Fibroblast of lung (primary cell): ENCODE measurements around the gene SLC2A5. TPM values are rescaled to one million over a fixed set of nuclear protein-coding genes. Genes with fewer than 3 reads are reported as not detected.
A peak's percentile ranks its signal among the peaks of the same experiment; 100 is the strongest.

Experiments
- DNase-seq, 2 donors: peaks; one replicate each; pipeline versions ENCODE4 v3.0.0 to v3.0.0-alpha.2; 2010; ENCODE audit warnings: low read depth in 2 of 2
- H2AFZ ChIP-seq: 2 replicates; pipeline ENCODE4 v1.5.1; 2012; ENCODE audit warnings: low read length, control low read depth, inconsistent platforms
- H3K27ac ChIP-seq: 2 replicates; pipeline ENCODE4 v1.5.1; 2011; ENCODE audit warnings: low read length, control low read depth; ENCODE audit not compliant: insufficient read depth
- H3K27me3 ChIP-seq: 2 replicates; pipeline ENCODE4 v1.5.1; 2011; ENCODE audit warnings: mild to moderate bottlenecking, low read length; ENCODE audit not compliant: control insufficient read depth, insufficient read depth
- H3K36me3 ChIP-seq: 2 replicates; pipeline ENCODE4 v1.5.1; 2011; ENCODE audit warnings: low read length; ENCODE audit not compliant: control insufficient read depth, insufficient read depth
- H3K4me1 ChIP-seq: 2 replicates; pipeline ENCODE4 v1.5.1; 2011; ENCODE audit warnings: low read length; ENCODE audit not compliant: control insufficient read depth, insufficient read depth; ENCODE audit errors: extremely low read depth
- H3K4me2 ChIP-seq: 2 replicates; pipeline ENCODE4 v1.5.1; 2011; ENCODE audit warnings: low read length, control low read depth; ENCODE audit not compliant: insufficient read depth; ENCODE audit errors: extremely low read depth
- H3K4me3 ChIP-seq, 4 experiments: fragments of 200-600 bp in 1 of 4; sonication (generic) in 1 of 4; replicated peaks in 1 of 4; 2 replicates each; pipeline ENCODE4 v1.5.1; 2011 to 2016; ENCODE audit warnings: low read length in 4 of 4, low read depth in 3 of 4, mild to moderate bottlenecking in 3 of 4, control low read depth in 2 of 4, inconsistent platforms in 1 of 4, mixed read lengths in 1 of 4; ENCODE audit not compliant: insufficient read depth in 1 of 4; ENCODE audit errors: control extremely low read depth in 1 of 4
- H3K79me2 ChIP-seq: 2 replicates; pipeline ENCODE4 v1.5.1; 2012; ENCODE audit warnings: mild to moderate bottlenecking, low read length, inconsistent platforms; ENCODE audit not compliant: control insufficient read depth, insufficient read depth
- H3K9ac ChIP-seq: 2 replicates; pipeline ENCODE4 v1.5.1; 2011; ENCODE audit warnings: mild to moderate bottlenecking, low read length, control low read depth; ENCODE audit not compliant: insufficient read depth
- H3K9me3 ChIP-seq: 2 replicates; pipeline ENCODE4 v1.5.1; 2012; ENCODE audit warnings: low read depth, low read length; ENCODE audit not compliant: control insufficient read depth, insufficient read depth
- H4K20me1 ChIP-seq: 2 replicates; pipeline ENCODE4 v1.5.1; 2011; ENCODE audit warnings: low read length; ENCODE audit not compliant: control insufficient read depth, insufficient read depth; ENCODE audit errors: extremely low read depth
- EZH2 ChIP-seq: IDR thresholded peaks from 2 replicates; pipeline ENCODE4 v1.5.1; 2012; ENCODE audit warnings: low read length, control low read depth, mild to moderate bottlenecking; ENCODE audit errors: missing control alignments
- polyA plus RNA-seq, 2 donors: library from polyadenylated mRNA; depleted of rRNA in 1 of 2; stranded (reverse) in 1 of 2; unstranded in 1 of 2; fragments of >200 nt; gene quantifications; 2 replicates each; pipeline ENCODE4 v1.2.1, GENCODE V29; 2011 to 2012; ENCODE audit warnings: missing spikeins in 1 of 2
- total RNA-seq: library from RNA; depleted of rRNA; stranded (reverse); fragments of >200 nt; gene quantifications from 2 replicates; pipeline ENCODE4 v1.2.1, GENCODE V29; 2014
- TF ChIP-seq, protein P1 (sequence below), 2 donors: IDR thresholded peaks in 1 of 2; conservative IDR thresholded peaks in 1 of 2; 1 replicate in 1 of 2; 2 replicates in 1 of 2; pipeline ENCODE4 v1.5.1; 2011 to 2012; ENCODE audit warnings: low read length in 2 of 2, control low read depth in 1 of 2, inconsistent platforms in 1 of 2, low read depth in 1 of 2, mild to moderate bottlenecking in 1 of 2

SLC2A5 gene
- total and polyA plus RNA-seq, 2 donors (not counting 1 experiment from before 2014, with no cell fraction given): 0.83 to 5.8 TPM

DNA sequence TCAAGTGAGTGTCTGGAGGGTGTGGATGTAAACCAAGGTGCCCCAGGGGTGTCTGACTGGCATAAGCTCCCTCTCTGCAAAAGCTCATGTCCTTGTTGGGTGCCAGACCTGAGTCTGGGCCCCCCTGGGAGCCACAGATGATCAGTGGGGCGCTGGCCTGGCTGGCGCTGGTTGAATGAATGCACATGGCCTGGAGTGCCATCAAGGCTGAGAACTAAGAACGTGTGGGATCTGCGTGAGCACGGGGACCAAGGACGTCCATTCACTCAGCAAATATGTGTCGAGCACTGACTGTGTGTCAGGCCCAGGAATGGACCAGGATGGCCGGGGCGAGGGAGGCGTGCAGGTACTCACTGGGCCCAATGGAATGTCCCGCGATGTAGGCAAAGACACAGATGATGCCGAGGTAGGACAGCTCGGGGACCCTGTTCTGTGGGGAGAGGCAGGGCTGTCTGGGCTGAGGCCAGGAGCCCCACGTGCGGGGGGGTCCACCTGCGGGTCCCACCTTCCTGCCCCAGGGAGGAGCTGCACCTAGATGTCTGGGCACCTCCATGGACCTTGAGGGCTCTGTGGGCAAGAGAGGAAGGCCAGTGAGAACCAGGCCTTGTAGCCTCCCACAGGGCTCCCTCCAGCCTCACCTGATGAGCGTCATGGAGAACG lies 62.3 kb downstream of the SLC2A5 start:
- peaks cover 2% of the 10 kb centered on the region for H3K27me3 ChIP-seq
- DNase-seq: no peak
- no peak overlapping the region for H3K9ac ChIP-seq

DNA sequence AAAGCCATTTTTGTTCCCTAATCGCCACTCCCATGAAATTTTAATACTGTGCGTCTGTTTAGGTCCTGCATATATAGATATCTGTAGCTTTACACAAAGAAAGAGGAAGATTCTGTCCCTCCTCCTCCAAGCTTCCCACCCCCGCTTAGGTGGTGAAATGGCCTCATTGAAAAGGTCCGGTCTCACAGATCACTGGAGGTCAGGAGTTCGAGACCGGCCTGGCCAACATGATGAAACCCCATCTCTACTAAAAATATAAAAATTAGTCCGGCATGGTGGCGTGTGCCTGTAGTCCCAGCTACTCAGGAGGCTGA lies 64.1 kb downstream of the SLC2A5 start:
- Histone ChIP-seq H3K27ac (no peak overlapping the region), H3K79me2 (no peaks in the 10 kb centered on the region), H3K9me3 (no peaks in the 10 kb centered on the region), H4K20me1 (no peaks in the 10 kb centered on the region), H3K4me2 (no peak overlapping the region), H3K27me3 (peaks cover 2% of the 10 kb centered on the region), H3K9ac (no peak overlapping the region), H3K4me3 (no peak overlapping the region), H2AFZ (no peak overlapping the region), H3K36me3 (no peaks in the 10 kb centered on the region), H3K4me1 (no peaks in the 10 kb centered on the region)
- no peak for DNase-seq
- no peak for TF ChIP-seq EZH2
- TF ChIP-seq, protein P1, sequence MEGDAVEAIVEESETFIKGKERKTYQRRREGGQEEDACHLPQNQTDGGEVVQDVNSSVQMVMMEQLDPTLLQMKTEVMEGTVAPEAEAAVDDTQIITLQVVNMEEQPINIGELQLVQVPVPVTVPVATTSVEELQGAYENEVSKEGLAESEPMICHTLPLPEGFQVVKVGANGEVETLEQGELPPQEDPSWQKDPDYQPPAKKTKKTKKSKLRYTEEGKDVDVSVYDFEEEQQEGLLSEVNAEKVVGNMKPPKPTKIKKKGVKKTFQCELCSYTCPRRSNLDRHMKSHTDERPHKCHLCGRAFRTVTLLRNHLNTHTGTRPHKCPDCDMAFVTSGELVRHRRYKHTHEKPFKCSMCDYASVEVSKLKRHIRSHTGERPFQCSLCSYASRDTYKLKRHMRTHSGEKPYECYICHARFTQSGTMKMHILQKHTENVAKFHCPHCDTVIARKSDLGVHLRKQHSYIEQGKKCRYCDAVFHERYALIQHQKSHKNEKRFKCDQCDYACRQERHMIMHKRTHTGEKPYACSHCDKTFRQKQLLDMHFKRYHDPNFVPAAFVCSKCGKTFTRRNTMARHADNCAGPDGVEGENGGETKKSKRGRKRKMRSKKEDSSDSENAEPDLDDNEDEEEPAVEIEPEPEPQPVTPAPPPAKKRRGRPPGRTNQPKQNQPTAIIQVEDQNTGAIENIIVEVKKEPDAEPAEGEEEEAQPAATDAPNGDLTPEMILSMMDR (conservative IDR thresholded peaks at IDR 0.05 in 1 of 2, IDR thresholded peaks at IDR 0.05 in 1 of 2; ENCODE audit: low read depth in 1 of 2, low read length in 2 of 2): no peak

More for the DNA sequence above, 62.3 kb downstream of the SLC2A5 start:
- Histone ChIP-seq H3K9me3 (no peaks in the 10 kb centered on the region), H4K20me1 (no peaks in the 10 kb centered on the region), H3K79me2 (no peaks in the 10 kb centered on the region), H3K4me2 (no peak overlapping the region), H3K4me3 (no peak overlapping the region), H2AFZ (no peak overlapping the region), H3K36me3 (no peaks in the 10 kb centered on the region), H3K27ac (no peak overlapping the region), H3K4me1 (no peaks in the 10 kb centered on the region)
- TF ChIP-seq, protein P1 (conservative IDR thresholded peaks at IDR 0.05 in 1 of 2, IDR thresholded peaks at IDR 0.05 in 1 of 2; ENCODE audit: low read depth in 1 of 2, low read length in 2 of 2): no peak
- TF ChIP-seq EZH2: no peak

DNA sequence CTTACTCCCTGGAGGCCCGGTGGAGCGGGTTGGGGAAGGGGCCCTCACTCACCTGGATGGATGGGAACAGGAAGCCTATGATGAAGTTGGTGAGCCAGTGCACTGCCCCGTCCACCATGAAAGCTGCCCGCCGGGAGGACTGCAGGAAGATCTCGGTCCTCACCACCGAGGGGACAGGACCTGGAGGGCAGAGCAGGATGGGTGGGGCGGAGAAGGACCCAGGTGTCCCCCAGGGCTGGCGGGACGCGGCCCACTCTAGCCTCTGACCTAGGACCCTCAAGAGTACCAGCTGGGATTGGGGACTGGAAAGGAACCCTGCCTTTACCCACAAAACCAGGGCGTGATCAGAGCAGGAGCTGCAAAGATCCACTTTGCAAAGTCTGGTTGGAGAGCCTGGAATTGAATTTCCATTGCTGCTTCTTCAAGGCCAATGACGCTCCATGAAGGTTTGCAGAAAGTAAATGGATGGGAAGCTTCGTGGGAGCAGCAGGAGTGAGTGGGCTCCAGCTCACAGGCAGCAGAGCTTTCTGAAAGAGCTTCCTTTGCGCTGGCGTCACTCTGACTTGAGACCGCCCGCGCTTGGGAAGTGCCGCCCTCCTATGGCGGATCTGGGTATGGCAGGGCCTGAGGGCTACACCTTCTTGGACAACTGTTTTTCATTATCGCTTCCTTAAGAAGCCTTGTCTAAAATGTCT lies 64.6 kb downstream of the SLC2A5 start:
- Histone ChIP-seq H3K36me3 (no peaks in the 10 kb centered on the region), H3K4me1 (no peaks in the 10 kb centered on the region), H3K9ac (no peak overlapping the region), H3K4me3 (no peak overlapping the region), H4K20me1 (no peaks in the 10 kb centered on the region), H3K9me3 (no peaks in the 10 kb centered on the region), H3K4me2 (no peak overlapping the region), H3K27me3 (peaks cover 2% of the 10 kb centered on the region), H2AFZ (no peak overlapping the region), H3K27ac (no peak overlapping the region), H3K79me2 (no peaks in the 10 kb centered on the region)
- peak; percentile 76 to 78 for DNase-seq
- TF ChIP-seq EZH2: no peak
- TF ChIP-seq, protein P1 (conservative IDR thresholded peaks at IDR 0.05 in 1 of 2, IDR thresholded peaks at IDR 0.05 in 1 of 2; ENCODE audit: low read depth in 1 of 2, low read length in 2 of 2): peak; percentile 92 to 96
